ENCODE measurements around the gene MED14. TPM values are rescaled to one million over a fixed set of nuclear protein-coding genes. Genes with fewer than 3 reads are reported as not detected.
"Not testable (repeated sequence)": the region's sequence is repeated elsewhere in the genome, so short reads cannot be mapped to it uniquely, and the experiment has no call there.

MED14 gene
- total RNA-seq: 32.6 TPM
- long read RNA-seq, partial matches to known transcripts: 8 of 13 reads
- long read RNA-seq, other reads (novel, unspliced or antisense): 5 of 13 reads

DNA sequence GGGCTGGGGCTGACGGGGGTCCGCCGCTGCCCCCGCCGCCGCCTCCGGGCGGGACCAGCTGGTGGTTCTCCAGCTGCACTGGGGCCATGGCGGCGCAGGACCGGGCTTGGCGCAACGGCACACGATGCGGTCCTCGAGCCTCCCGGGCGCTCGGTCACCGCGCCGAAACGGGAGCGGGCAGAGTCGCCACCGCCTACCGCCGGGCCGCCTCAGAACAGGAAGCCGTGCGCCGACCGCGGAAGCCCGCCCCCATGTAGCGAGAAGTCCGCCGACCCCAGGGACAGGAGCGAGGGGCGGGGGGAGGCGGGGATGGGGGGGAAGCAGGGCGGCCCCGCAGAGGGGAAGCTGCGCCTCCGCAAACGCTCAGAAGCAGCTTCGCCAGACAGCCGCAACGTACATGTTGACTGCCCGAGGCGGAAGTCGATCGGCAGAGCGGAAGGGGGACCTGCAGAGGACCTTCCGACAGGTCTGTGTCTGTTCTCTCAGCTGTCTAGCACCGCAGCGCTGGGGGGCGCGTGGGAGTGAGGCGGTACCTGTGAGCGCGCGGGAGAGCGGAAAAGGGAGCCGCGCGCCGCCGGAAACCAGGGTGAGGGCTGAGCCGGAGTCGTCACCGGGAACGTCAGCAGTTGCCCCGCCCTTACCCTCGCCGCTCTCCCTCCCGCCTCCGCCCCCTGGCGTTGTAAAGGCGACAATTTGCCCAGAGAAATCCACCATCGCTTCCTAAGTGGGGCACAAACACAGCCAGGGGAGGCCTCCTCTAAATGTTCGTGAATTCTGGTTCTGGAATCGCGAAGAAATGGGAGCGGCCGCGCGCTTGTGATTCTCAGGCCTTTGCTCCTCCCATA is at the start of gene MED14:
TSS of gene MED14 (minus strand) at position 218 of the 845 bp plus-strand sequence. CDS start at position 88, 130 bp downstream.
- ATAC-seq (peak; percentile 98 to 99), DNase-seq (peak; percentile 89)
- intact Hi-C loops (cut with DNase I): no loop called here
- H3K27ac ChIP-seq: peak within 1 kb of the TSS; percentile 96
- H3K36me3 ChIP-seq: no peaks in the 10 kb centered on the region
- H3K27me3 ChIP-seq (ENCODE audit: low read depth): no peaks in the 10 kb centered on the region
- peaks cover 19% of the 10 kb centered on the region for H3K4me1 ChIP-seq
- TF ChIP-seq, protein P1, sequence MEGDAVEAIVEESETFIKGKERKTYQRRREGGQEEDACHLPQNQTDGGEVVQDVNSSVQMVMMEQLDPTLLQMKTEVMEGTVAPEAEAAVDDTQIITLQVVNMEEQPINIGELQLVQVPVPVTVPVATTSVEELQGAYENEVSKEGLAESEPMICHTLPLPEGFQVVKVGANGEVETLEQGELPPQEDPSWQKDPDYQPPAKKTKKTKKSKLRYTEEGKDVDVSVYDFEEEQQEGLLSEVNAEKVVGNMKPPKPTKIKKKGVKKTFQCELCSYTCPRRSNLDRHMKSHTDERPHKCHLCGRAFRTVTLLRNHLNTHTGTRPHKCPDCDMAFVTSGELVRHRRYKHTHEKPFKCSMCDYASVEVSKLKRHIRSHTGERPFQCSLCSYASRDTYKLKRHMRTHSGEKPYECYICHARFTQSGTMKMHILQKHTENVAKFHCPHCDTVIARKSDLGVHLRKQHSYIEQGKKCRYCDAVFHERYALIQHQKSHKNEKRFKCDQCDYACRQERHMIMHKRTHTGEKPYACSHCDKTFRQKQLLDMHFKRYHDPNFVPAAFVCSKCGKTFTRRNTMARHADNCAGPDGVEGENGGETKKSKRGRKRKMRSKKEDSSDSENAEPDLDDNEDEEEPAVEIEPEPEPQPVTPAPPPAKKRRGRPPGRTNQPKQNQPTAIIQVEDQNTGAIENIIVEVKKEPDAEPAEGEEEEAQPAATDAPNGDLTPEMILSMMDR (IDR thresholded peaks at IDR 0.05): peak; percentile 22
- H3K9me3 ChIP-seq: no peaks in the 10 kb centered on the region
- H3K4me3 ChIP-seq: peak within 1 kb of the TSS; percentile 70

DNA sequence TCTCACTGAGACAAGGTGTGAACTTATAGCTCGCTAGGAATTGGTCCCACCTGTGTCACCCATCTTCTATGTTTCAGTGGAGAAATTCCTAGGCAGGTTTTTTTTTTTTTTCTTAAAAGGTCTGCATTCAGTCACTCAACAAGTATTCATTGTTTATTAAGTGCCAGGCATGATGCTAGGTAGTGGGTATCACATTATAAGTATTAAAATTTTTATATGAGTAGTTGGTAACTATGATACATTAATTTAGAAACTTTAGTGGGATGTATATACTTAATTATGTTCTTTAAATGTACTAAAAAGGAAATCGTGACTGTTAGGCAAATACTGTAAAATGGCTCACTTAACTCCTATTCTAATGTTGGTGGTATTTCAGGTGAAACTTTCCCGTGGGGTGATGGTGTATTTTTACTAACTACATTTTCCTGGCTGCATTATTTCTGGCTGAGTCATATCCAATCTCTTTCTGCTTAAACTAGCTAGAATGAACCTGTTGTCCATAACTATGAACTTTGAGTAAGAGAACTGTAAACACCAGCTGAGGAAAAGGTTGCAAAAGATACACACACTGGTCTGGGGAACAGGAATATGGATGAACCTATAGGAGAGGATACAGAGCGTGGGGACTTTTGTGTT is 49.3 kb upstream of the MED14 start:
- Histone ChIP-seq H3K36me3 (no peaks in the 10 kb centered on the region), H3K27me3 (ENCODE audit: low read depth) (no peaks in the 10 kb centered on the region), H3K4me3 (no peak overlapping the region), H3K9me3 (no peaks in the 10 kb centered on the region), H3K4me1 (no peaks in the 10 kb centered on the region), H3K27ac (no peak overlapping the region)
- ATAC-seq (no peak), DNase-seq (no peak)
- intact Hi-C loops (cut with DNase I): no loop called here
- TF ChIP-seq, protein P1 (IDR thresholded peaks at IDR 0.05): no peak

DNA sequence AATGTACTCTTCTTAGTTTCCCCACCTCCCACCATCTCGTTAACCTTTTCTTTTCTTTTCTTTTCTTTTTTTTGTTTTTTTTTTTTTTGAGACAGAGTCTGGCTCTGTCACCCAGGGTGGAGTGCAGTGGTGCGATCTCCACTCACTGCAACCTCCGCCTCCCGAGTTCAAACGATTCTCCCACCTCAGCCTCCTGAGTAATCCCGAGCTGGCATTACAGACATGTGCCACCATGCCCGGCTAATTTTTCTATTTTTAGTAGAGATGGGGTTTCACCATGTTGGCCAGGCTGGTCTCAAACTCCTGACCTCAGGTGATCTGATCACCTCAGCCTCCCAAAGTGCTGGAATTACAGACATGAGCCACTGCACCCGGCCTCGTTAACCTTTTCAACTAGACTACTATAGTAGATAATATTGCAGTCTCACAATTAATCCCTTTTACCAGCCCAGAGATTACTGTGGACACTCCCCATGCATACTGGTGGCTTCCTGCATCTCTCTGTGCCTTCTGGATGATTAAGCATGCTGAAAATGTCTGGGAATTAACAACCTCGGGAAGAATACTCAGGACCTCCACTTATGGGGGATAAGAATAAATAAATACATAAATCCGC is 47.4 kb upstream of the MED14 start:
- H3K4me1 ChIP-seq; H3K27ac ChIP-seq; H3K27me3 ChIP-seq (ENCODE audit: low read depth); H3K36me3 ChIP-seq; intact Hi-C loops (cut with DNase I); ATAC-seq; DNase-seq; H3K4me3 ChIP-seq; H3K9me3 ChIP-seq: not testable (repeated sequence)

DNA sequence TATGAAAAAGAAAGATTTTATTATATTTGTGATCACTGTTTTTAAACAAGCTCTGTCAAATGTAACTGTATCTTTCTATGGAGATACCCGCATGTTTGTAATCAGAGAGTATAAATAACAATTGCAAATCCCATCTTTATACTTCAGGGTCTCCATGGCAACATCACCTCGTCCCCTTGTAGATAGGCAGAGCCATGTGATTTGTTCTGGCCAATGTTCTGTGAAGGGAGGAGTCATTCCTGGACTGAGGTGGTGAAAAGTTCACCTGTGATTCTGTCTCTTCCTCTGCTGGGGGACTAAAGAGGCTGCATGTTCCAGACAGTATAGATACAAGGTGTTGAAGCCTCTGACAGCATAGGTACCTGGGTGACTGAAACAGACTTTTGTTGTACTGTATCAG is 45.6 kb upstream of the MED14 start:
- Histone ChIP-seq H3K27ac (no peak overlapping the region), H3K4me3 (no peak overlapping the region), H3K27me3 (ENCODE audit: low read depth) (no peaks in the 10 kb centered on the region), H3K36me3 (no peaks in the 10 kb centered on the region), H3K4me1 (no peaks in the 10 kb centered on the region), H3K9me3 (no peaks in the 10 kb centered on the region)
- DNase-seq: no peak
- ATAC-seq: no peak
- intact Hi-C loops (cut with DNase I): no loop called here
- TF ChIP-seq, protein P1 (IDR thresholded peaks at IDR 0.05): no peak

DNA sequence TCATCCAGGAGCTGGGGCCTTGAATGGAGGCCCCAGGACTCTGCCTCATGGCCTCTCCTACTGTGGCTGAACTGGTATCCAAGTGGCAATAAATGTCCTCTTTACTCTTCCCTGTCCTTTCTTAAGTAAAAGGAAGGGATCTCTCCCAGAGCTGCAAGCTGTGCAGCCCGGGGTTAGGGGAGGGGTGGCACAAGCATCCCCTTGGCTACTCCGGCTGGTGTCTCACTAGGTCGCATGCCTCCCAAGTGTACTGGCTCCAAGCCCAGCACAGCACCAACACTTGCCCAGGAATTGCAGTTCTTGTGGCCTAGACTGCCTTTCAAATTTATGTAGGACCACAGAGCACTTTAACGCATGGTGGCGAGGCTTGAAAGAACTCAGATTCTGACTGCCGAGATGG is 44.7 kb upstream of the MED14 start:
- Histone ChIP-seq H3K9me3 (no peaks in the 10 kb centered on the region), H3K27ac (no peak overlapping the region), H3K4me3 (no peak overlapping the region), H3K36me3 (no peaks in the 10 kb centered on the region), H3K4me1 (no peaks in the 10 kb centered on the region), H3K27me3 (ENCODE audit: low read depth) (no peaks in the 10 kb centered on the region)
- intact Hi-C loops (cut with DNase I): no loop called here
- DNase-seq (no peak), ATAC-seq (no peak)
- TF ChIP-seq, protein P1 (IDR thresholded peaks at IDR 0.05): no peak

Measured in lower lobe of right lung (tissue), 2 donors.